NT2/D1 (cell line): ENCODE results near the gene PTPRN.

Experiments used
- SUZ12 ChIP-seq: IDR thresholded peaks from 2 replicates; pipeline ENCODE4 v1.6.1; 2011; ENCODE audit not compliant: insufficient read length, insufficient read depth; ENCODE audit errors: extremely low read depth
- YY1 ChIP-seq: IDR thresholded peaks from 2 replicates; pipeline ENCODE4 v1.6.1; 2011; ENCODE audit not compliant: insufficient read length, insufficient read depth
- ZNF274 ChIP-seq: IDR thresholded peaks from 2 replicates; pipeline ENCODE4 v1.6.1; 2011; ENCODE audit warnings: mild to moderate bottlenecking, low read depth, low read length

GRCh38 chr2:219277703-219278654 is 31.2 kb downstream of the PTPRN start:
- no peak for TF ChIP-seq ZNF274
- TF ChIP-seq YY1, result no peak
- no peak for TF ChIP-seq SUZ12
